Measurements from ENCODE around the gene GPSM3. TPM values are rescaled to one million over a fixed set of nuclear protein-coding genes. Genes with fewer than 3 reads are reported as not detected.

GPSM3 gene
- total and polyA plus RNA-seq, 2 of the 13 experiments (the other 11 are each of a cell fraction or from before 2014, with no cell fraction given) = 0.18 to 6.2 TPM

DNA sequence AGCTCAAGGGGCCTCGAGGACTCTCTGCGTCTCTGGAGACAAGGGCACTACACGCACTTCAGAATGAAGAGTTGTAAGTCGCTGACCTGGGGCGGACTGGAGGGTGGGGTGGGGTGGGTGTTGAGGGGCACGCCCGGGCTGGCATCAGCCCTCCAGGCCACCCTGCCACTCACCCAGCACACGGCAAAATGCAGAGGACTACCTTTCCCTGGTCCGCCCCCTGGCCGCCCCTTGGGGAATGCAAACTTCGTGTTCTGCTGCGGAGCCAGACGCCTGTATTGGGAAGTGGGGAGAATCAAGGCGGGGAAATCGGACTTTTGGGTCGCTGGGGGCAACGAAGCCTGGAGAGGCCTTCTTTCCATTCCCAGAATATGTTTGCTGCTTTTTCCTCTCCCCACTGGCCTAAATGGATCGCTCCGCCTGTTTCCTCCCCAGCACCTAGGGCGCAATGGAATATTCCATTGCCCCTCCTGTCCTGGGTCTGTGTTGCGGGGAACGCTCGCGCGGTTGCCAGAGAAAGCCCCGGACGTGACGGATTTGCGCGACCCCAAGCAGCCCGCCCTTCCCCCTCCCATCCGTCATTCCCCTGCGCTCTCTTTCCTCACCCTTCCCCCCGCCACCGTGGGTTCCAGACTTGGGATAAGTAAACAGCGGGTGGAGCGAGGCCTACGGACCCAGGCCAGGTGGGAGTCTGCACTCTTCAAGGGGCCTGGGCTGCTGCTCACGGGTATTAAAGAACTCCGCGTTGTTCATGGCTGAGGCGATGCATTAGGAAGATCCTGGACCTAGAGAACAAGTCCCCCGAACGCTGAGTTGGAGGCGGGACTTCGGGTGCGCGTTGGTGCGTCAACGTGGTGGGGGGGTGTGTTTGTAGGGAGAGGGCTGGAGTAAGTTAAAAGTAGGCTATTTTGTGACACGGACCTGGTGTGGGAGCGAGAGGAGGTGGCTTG is 38.6 kb downstream of the GPSM3 start, which contains the start of gene PPT2 (continued):
- TF ChIP-seq ARNTL (CRISPR knock-in tag; IDR thresholded peaks at IDR 0.05) (peak; percentile 74), FOSL2 (CRISPR knock-in tag; IDR thresholded peaks at IDR 0.05) (no peak; the same call in 1 of the 2 replicates), NFIC (IDR thresholded peaks at IDR 0.05; ENCODE audit: low read length) (peak; percentile 23; the same call in 1 of the 2 replicates), U2AF2 (IDR thresholded peaks at IDR 0.05; ENCODE audit: low read depth, low read length) (no peak), MYC (CRISPR knock-in tag; IDR thresholded peaks at IDR 0.05; ENCODE audit: borderline replicate concordance) (peak; percentile 54; the same call in 1 of the 2 replicates), MED8 (CRISPR knock-in tag; IDR thresholded peaks at IDR 0.05; ENCODE audit: insufficient replicate concordance) (peak; percentile 73), ZNF816 (CRISPR knock-in tag; IDR thresholded peaks at IDR 0.05; ENCODE audit: borderline replicate concordance) (peak; percentile 86; the same call in 1 of the 2 replicates), ZNF484 (CRISPR knock-in tag; IDR thresholded peaks at IDR 0.05; ENCODE audit: borderline replicate concordance, low read depth) (no peak), ZNF737 (CRISPR knock-in tag; IDR thresholded peaks at IDR 0.05; ENCODE audit: borderline replicate concordance) (no peak), CHD2 (IDR thresholded peaks at IDR 0.05; ENCODE audit: low read depth, low read length) (peak; percentile 90), ZNF878 (CRISPR knock-in tag; IDR thresholded peaks at IDR 0.05) (0 out of 2 replicates have a peak, but pooled peaks have one; percentile 27), ZFYVE20 (CRISPR knock-in tag; IDR thresholded peaks at IDR 0.05; ENCODE audit: borderline replicate concordance, low read depth) (no peak)
- TF ChIP-seq, protein P1, sequence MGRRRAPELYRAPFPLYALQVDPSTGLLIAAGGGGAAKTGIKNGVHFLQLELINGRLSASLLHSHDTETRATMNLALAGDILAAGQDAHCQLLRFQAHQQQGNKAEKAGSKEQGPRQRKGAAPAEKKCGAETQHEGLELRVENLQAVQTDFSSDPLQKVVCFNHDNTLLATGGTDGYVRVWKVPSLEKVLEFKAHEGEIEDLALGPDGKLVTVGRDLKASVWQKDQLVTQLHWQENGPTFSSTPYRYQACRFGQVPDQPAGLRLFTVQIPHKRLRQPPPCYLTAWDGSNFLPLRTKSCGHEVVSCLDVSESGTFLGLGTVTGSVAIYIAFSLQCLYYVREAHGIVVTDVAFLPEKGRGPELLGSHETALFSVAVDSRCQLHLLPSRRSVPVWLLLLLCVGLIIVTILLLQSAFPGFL (CRISPR knock-in tag; IDR thresholded peaks at IDR 0.05) = 0 out of 2 replicates have a peak, but pooled peaks have one; percentile 69
- TF ChIP-seq, protein P2, sequence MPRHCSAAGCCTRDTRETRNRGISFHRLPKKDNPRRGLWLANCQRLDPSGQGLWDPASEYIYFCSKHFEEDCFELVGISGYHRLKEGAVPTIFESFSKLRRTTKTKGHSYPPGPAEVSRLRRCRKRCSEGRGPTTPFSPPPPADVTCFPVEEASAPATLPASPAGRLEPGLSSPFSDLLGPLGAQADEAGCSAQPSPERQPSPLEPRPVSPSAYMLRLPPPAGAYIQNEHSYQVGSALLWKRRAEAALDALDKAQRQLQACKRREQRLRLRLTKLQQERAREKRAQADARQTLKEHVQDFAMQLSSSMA (CRISPR knock-in tag; IDR thresholded peaks at IDR 0.05) = no peak; the same call in 1 of the 2 replicates
- TF ChIP-seq, protein P3, sequence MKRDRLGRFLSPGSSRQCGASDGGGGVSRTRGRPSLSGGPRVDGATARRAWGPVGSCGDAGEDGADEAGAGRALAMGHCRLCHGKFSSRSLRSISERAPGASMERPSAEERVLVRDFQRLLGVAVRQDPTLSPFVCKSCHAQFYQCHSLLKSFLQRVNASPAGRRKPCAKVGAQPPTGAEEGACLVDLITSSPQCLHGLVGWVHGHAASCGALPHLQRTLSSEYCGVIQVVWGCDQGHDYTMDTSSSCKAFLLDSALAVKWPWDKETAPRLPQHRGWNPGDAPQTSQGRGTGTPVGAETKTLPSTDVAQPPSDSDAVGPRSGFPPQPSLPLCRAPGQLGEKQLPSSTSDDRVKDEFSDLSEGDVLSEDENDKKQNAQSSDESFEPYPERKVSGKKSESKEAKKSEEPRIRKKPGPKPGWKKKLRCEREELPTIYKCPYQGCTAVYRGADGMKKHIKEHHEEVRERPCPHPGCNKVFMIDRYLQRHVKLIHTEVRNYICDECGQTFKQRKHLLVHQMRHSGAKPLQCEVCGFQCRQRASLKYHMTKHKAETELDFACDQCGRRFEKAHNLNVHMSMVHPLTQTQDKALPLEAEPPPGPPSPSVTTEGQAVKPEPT (CRISPR knock-in tag; IDR thresholded peaks at IDR 0.05; ENCODE audit: low read depth) = peak; percentile 81; the same call in 1 of the 2 replicates
- TF ChIP-seq, protein P4, sequence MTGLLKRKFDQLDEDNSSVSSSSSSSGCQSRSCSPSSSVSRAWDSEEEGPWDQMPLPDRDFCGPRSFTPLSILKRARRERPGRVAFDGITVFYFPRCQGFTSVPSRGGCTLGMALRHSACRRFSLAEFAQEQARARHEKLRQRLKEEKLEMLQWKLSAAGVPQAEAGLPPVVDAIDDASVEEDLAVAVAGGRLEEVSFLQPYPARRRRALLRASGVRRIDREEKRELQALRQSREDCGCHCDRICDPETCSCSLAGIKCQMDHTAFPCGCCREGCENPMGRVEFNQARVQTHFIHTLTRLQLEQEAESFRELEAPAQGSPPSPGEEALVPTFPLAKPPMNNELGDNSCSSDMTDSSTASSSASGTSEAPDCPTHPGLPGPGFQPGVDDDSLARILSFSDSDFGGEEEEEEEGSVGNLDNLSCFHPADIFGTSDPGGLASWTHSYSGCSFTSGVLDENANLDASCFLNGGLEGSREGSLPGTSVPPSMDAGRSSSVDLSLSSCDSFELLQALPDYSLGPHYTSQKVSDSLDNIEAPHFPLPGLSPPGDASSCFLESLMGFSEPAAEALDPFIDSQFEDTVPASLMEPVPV (CRISPR knock-in tag; IDR thresholded peaks at IDR 0.05) = no peak
- TF ChIP-seq, protein P5, sequence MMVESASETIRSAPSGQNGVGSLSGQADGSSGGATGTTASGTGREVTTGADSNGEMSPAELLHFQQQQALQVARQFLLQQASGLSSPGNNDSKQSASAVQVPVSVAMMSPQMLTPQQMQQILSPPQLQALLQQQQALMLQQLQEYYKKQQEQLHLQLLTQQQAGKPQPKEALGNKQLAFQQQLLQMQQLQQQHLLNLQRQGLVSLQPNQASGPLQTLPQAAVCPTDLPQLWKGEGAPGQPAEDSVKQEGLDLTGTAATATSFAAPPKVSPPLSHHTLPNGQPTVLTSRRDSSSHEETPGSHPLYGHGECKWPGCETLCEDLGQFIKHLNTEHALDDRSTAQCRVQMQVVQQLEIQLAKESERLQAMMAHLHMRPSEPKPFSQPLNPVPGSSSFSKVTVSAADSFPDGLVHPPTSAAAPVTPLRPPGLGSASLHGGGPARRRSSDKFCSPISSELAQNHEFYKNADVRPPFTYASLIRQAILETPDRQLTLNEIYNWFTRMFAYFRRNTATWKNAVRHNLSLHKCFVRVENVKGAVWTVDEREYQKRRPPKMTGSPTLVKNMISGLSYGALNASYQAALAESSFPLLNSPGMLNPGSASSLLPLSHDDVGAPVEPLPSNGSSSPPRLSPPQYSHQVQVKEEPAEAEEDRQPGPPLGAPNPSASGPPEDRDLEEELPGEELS (CRISPR knock-in tag; IDR thresholded peaks at IDR 0.05) = peak; percentile 71
- TF ChIP-seq, protein P6, sequence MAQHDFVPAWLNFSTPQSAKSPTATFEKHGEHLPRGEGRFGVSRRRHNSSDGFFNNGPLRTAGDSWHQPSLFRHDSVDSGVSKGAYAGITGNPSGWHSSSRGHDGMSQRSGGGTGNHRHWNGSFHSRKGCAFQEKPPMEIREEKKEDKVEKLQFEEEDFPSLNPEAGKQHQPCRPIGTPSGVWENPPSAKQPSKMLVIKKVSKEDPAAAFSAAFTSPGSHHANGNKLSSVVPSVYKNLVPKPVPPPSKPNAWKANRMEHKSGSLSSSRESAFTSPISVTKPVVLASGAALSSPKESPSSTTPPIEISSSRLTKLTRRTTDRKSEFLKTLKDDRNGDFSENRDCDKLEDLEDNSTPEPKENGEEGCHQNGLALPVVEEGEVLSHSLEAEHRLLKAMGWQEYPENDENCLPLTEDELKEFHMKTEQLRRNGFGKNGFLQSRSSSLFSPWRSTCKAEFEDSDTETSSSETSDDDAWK (CRISPR knock-in tag; IDR thresholded peaks at IDR 0.05) = no peak
